Gastrocnemius medialis (tissue), 4 donors: ENCODE data around the gene MECP2. TPM values are rescaled to one million over a fixed set of nuclear protein-coding genes. Genes with fewer than 3 reads are reported as not detected.

Experiments used
- ATAC-seq, 2 donors: fragments of 150-250 bp; one replicate each; pipeline ENCODE4 v1.9.1; 2016
- DNase-seq, 2 donors: peaks; one replicate each; pipeline ENCODE4 v3.0.0-alpha.2; 2019
- H3K27ac ChIP-seq, 4 donors: fragments of 200-600 bp; sonication (generic); 1 replicate in 1 of 4; 2 replicates in 3 of 4; pipeline ENCODE4 v1.5.1; 2016 to 2018; ENCODE audit warnings: mild to moderate bottlenecking in 2 of 4, moderate library complexity in 1 of 4
- H3K27me3 ChIP-seq, 3 donors: fragments of 200-600 bp; sonication (generic) in 2 of 3; 1 replicate in 1 of 3; 2 replicates in 2 of 3; pipeline versions ENCODE4 v1.5.1 to v1.6.0; 2016 to 2019; ENCODE audit warnings: mild to moderate bottlenecking in 1 of 3, moderate library complexity in 1 of 3
- H3K36me3 ChIP-seq, 2 donors: fragments of 200-600 bp; sonication (generic) in 1 of 2; one replicate each; pipeline ENCODE4 v1.5.1; 2017 to 2018
- H3K4me1 ChIP-seq, 2 donors: fragments of 200-600 bp; sonication (generic) in 1 of 2; one replicate each; pipeline ENCODE4 v1.5.1; 2016 to 2017; ENCODE audit warnings: mild to moderate bottlenecking in 2 of 2
- H3K4me3 ChIP-seq, 4 donors: fragments of 200-600 bp; sonication (generic) in 3 of 4; 1 replicate in 1 of 4; 2 replicates in 3 of 4; pipeline ENCODE4 v1.5.1; 2016 to 2019; ENCODE audit warnings: mild to moderate bottlenecking in 2 of 4
- H3K9me3 ChIP-seq, 3 donors: fragments of 200-600 bp; sonication (generic) in 2 of 3; 1 replicate in 1 of 3; 2 replicates in 2 of 3; pipeline ENCODE4 v1.5.1; 2016 to 2019
- CTCF ChIP-seq, 5 experiments: fragments of 450-650 bp in 3 of 5; fragments of 200-600 bp in 2 of 5; sonication (generic) in 2 of 5; IDR thresholded peaks in 4 of 5; conservative IDR thresholded peaks in 1 of 5; 1 replicate in 4 of 5; 2 replicates in 1 of 5; pipeline ENCODE4 v1.5.1; 2016 to 2019; ENCODE audit warnings: antibody characterized with exemption in 5 of 5, mild to moderate bottlenecking in 3 of 5, moderate library complexity in 3 of 5
- POLR2A ChIP-seq, 2 donors: fragments of 450-650 bp; IDR thresholded peaks; one replicate each; pipeline ENCODE4 v1.6.1; 2017; ENCODE audit warnings: antibody characterized with exemption in 2 of 2, mild to moderate bottlenecking in 2 of 2, moderate library complexity in 2 of 2
- in situ Hi-C, 4 donors: fragments of 200-750 bp; cut with MboI; loops; one replicate each; pipeline versions ENCODE4 v1.15.0 to v1.8.0; 2017; ENCODE audit warnings: low sequenced_read_pairs in 4 of 4
- intact Hi-C: fragments of 100-400 bp; cut with DNase I; formaldehyde crosslinking; loops from one replicate; pipeline ENCODE4 v1.15.1; 2023; ENCODE audit warnings: low total_unique reads
- total RNA-seq, 4 donors: library from RNA; depleted of rRNA; stranded (reverse); fragments of >200 nt; gene quantifications; one replicate each; pipeline versions ENCODE4 v1.1.0 to v1.2.3, GENCODE V29; 2016

The MECP2 gene
- total RNA-seq, 4 donors from 2014 or later = 39.0 to 63.2 (median 45.2) TPM

- no peaks in the 10 kb centered on the region for H3K27me3 ChIP-seq
- no peak for TF ChIP-seq POLR2A (IDR thresholded peaks at IDR 0.05)
- H3K4me1 ChIP-seq = peaks cover 4 to 13% of the 10 kb centered on the region in 2 donors
- intact Hi-C loops (loop anchor here (5.0 kb wide), 1 partner anchor 76 kb away; the partner anchor contains the start of gene MECP2), in situ Hi-C loops (no loop called here)
- H3K36me3 ChIP-seq = peaks cover 0 to 12% of the 10 kb centered on the region in 2 donors
- ATAC-seq (no peak), DNase-seq (no peak)
- peak overlapping the region; percentile 87 to 93 (median 89) for H3K27ac ChIP-seq
- no peaks in the 10 kb centered on the region for H3K9me3 ChIP-seq
- no peak overlapping the region for H3K4me3 ChIP-seq
Observed at GRCh38 chrX:154021131-154021611, 76.3 kb downstream of the MECP2 start.

- TF ChIP-seq CTCF (IDR thresholded peaks at IDR 0.05 in 4 of 5, conservative IDR thresholded peaks at IDR 0.05 in 1 of 5) (no peak), POLR2A (IDR thresholded peaks at IDR 0.05) (no peak)
- H3K4me1 ChIP-seq = peaks cover 4 to 10% of the 10 kb centered on the region in 2 donors
- intact Hi-C loops (loop anchor here (5.0 kb wide), 1 partner anchor 77 kb away; the partner anchor contains the start of gene MECP2), in situ Hi-C loops (no loop called here)
- H3K27ac ChIP-seq = peak overlapping the region; percentile 87 to 93 (median 89)
- no peaks in the 10 kb centered on the region for H3K27me3 ChIP-seq
- H3K4me3 ChIP-seq = peak overlapping the region; percentile 51 to 64 (median 60)
- H3K9me3 ChIP-seq = no peaks in the 10 kb centered on the region
- peaks cover 0 to 15% of the 10 kb centered on the region in 2 donors for H3K36me3 ChIP-seq
- no peak for DNase-seq
- ATAC-seq = peak in 1 of 2 donors; percentile 4
Observed at GRCh38 chrX:154020536-154021115, 76.9 kb downstream of the MECP2 start.

- ATAC-seq (peak; percentile 86), DNase-seq (peak in 1 of 2 donors; percentile 57)
- no peaks in the 10 kb centered on the region for H3K27me3 ChIP-seq
- H3K36me3 ChIP-seq = peaks cover 0 to 19% of the 10 kb centered on the region in 2 donors
- in situ Hi-C loops (no loop called here), intact Hi-C loops (loop anchor here (2.0 to 5.0 kb wide), 2 partner anchors 29 to 77 kb away; partner anchors contain the start of gene MECP2)
- H3K9me3 ChIP-seq = no peaks in the 10 kb centered on the region
- TF ChIP-seq POLR2A (IDR thresholded peaks at IDR 0.05) (peak; percentile 68 to 88), CTCF (IDR thresholded peaks at IDR 0.05 in 4 of 5, conservative IDR thresholded peaks at IDR 0.05 in 1 of 5) (no peak)
- peak within 1 kb of the TSS; percentile 87 to 93 (median 89) for H3K27ac ChIP-seq
- H3K4me3 ChIP-seq = peak within 1 kb of the TSS; percentile 56 to 65 (median 62)
- H3K4me1 ChIP-seq = peaks cover 4% of the 10 kb centered on the region in 2 donors
Observed at GRCh38 chrX:154019633-154020528, 77.6 kb downstream of the MECP2 start, which contains the start of gene IRAK1. IRAK1 (minus strand) TSS chrX:154019902; CDS start chrX:154019812, 90 bp downstream.

DNA sequence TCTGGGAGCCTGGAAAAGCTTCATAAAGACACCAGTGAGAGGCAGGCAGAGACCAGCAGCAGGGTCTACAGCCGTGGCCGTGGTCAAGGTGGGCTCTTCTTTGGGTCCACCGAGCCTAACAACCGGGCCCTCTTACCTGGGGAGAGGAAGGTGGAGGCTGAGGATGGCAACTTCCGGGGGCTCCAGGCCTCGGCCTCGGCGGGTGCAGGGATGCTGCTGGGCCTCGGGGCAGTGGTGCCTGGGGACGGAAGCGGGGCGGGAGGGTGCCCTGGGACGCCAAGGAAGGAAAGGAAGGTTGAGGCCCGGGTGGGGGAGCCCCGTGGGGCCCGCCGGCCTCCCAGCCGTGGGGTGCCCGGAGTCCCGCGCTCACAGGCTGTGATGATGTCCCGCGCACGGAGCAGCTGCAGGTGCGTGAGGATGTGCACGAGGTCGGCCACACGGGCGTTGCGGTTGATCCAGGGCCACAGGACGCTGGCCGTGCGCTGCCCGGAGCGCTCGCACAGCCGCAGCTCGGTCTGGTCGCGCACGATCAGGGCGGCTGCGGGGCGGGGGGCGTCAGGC lies 78.4 kb downstream of the MECP2 start:
- ATAC-seq = peak; percentile 29 to 32
- peak overlapping the region; percentile 56 to 65 (median 62) for H3K4me3 ChIP-seq
- intact Hi-C loops (loop anchor here (2.0 kb wide), 1 partner anchor 30 kb away; no protein-coding TSS in a partner anchor), in situ Hi-C loops (no loop called here)
- DNase-seq = no peak
- peaks cover 0 to 20% of the 10 kb centered on the region in 2 donors for H3K36me3 ChIP-seq
- H3K27me3 ChIP-seq = no peaks in the 10 kb centered on the region
- H3K9me3 ChIP-seq = no peaks in the 10 kb centered on the region
- peak overlapping the region; percentile 74 to 93 (median 84) for H3K27ac ChIP-seq
- no peak for TF ChIP-seq POLR2A (IDR thresholded peaks at IDR 0.05)
- no peak for TF ChIP-seq CTCF (IDR thresholded peaks at IDR 0.05 in 4 of 5, conservative IDR thresholded peaks at IDR 0.05 in 1 of 5)
- H3K4me1 ChIP-seq = peaks cover 4% of the 10 kb centered on the region in 2 donors
